ENCODE results near the gene ADGRF3.
A peak's percentile ranks its signal among the peaks of the same experiment; 100 is the strongest.

The ADGRF3 gene

GRCh38 chr2:26347286-26347865 is 787 bp upstream of the ADGRF3 start:
- Histone ChIP-seq H3K9me3 (replicated peaks in 1 of 2; ENCODE audit: control insufficient read depth in 2 of 2, insufficient read depth in 1 of 2, low read depth in 1 of 2, low read length in 2 of 2) (no peaks in the 10 kb centered on the region), H2BK15ac (ENCODE audit: low read length) (no peak overlapping the region), H2AK5ac (ENCODE audit: low read depth, low read length) (no peak overlapping the region)

GRCh38 chr2:26345545-26346453 is 790 bp downstream of the ADGRF3 start, which contains the start of gene SELENOI:
TSS of gene SELENOI (plus strand) at chr2:26346143. CDS start at chr2:26346233, 90 bp downstream.
- peak; percentile 99 for DNase-seq (ENCODE audit: low spot score)
- peak within 1 kb of the TSS; percentile 97 for H3K23ac ChIP-seq (ENCODE audit: low read depth, low read length, poor library complexity)
- peak within 1 kb of the TSS; percentile 82 for H2BK15ac ChIP-seq (ENCODE audit: low read length)
- H2AFZ ChIP-seq (ENCODE audit: low read length) = peak within 1 kb of the TSS; percentile 91
- peak within 1 kb of the TSS; percentile 82 to 96 for H3K4me3 ChIP-seq (ENCODE audit: low read length in 2 of 2)
- H3K27me3 ChIP-seq (ENCODE audit: control insufficient read depth in 3 of 3, insufficient read depth in 3 of 3, low read depth in 1 of 3, low read length in 3 of 3) = no peaks in the 10 kb centered on the region
- WGBS, 2 donors (ENCODE audit: extremely low coverage in 2 of 2, insufficient read length in 2 of 2, insufficient replicate concordance in 1 of 2) = no CpG with 5 or more reads among the region's 80 CpGs
- no peaks in the 10 kb centered on the region for H3K9me3 ChIP-seq (replicated peaks in 1 of 2; ENCODE audit: control insufficient read depth in 2 of 2, insufficient read depth in 1 of 2, low read depth in 1 of 2, low read length in 2 of 2)
- peak within 1 kb of the TSS; percentile 98 for H3K9ac ChIP-seq (ENCODE audit: low read depth, low read length, poor library complexity)
- peak within 1 kb of the TSS; percentile 89 for H2AK5ac ChIP-seq (ENCODE audit: low read depth, low read length)
- peak within 1 kb of the TSS; percentile 98 for H3K18ac ChIP-seq (ENCODE audit: low read length)
- H3K27ac ChIP-seq (replicated peaks; ENCODE audit: low read length) = peak within 1 kb of the TSS; percentile 92
- no peak within 1 kb of the TSS for H2BK120ac ChIP-seq (ENCODE audit: low read depth, low read length)
- H3K4me1 ChIP-seq (ENCODE audit: control insufficient read depth in 2 of 2, insufficient read depth in 1 of 2, low read depth in 1 of 2, low read length in 2 of 2) = peaks cover 5 to 14% of the 10 kb centered on the region in 2 donors
- H2BK12ac ChIP-seq (ENCODE audit: low read length) = no peak within 1 kb of the TSS
- H2BK5ac ChIP-seq (ENCODE audit: low read length) = peak within 1 kb of the TSS; percentile 94
- peak within 1 kb of the TSS; percentile 97 for H3K14ac ChIP-seq (ENCODE audit: low read length)
- H3K4ac ChIP-seq (ENCODE audit: low read length) = peak within 1 kb of the TSS; percentile 29
- peak within 1 kb of the TSS; percentile 75 for H3K4me2 ChIP-seq (ENCODE audit: insufficient read depth, low read length, poor library complexity, severe bottlenecking)
- no peak within 1 kb of the TSS for H4K91ac ChIP-seq (ENCODE audit: low read depth, low read length, poor library complexity)
- H3K36me3 ChIP-seq (replicated peaks in 1 of 2; ENCODE audit: control insufficient read depth in 2 of 2, insufficient read depth in 2 of 2, low read length in 2 of 2) = peaks cover 0 to 6% of the 10 kb centered on the region in 2 donors
- H3K79me1 ChIP-seq (ENCODE audit: low read depth, low read length) = peaks cover 3% of the 10 kb centered on the region
- H4K8ac ChIP-seq (ENCODE audit: low read depth, low read length) = no peak within 1 kb of the TSS

More at GRCh38 chr2:26347286-26347865, 787 bp upstream of the ADGRF3 start:
- no peak for DNase-seq (ENCODE audit: low spot score)
- no peak overlapping the region for H4K8ac ChIP-seq (ENCODE audit: low read depth, low read length)
- no peak overlapping the region for H3K4ac ChIP-seq (ENCODE audit: low read length)
- H3K27ac ChIP-seq (replicated peaks; ENCODE audit: low read length) = no peak overlapping the region
- no CpG with 5 or more reads among the region's 5 CpGs for WGBS, 2 donors (ENCODE audit: extremely low coverage in 2 of 2, insufficient read length in 2 of 2, insufficient replicate concordance in 1 of 2)
- H3K9ac ChIP-seq (ENCODE audit: low read depth, low read length, poor library complexity) = no peak overlapping the region
- H3K36me3 ChIP-seq (replicated peaks in 1 of 2; ENCODE audit: control insufficient read depth in 2 of 2, insufficient read depth in 2 of 2, low read length in 2 of 2) = peaks cover 0 to 20% of the 10 kb centered on the region in 2 donors
- no peak overlapping the region for H3K23ac ChIP-seq (ENCODE audit: low read depth, low read length, poor library complexity)
- peak overlapping the region; percentile 65 for H3K4me2 ChIP-seq (ENCODE audit: insufficient read depth, low read length, poor library complexity, severe bottlenecking)
- H3K4me3 ChIP-seq (ENCODE audit: low read length in 2 of 2) = peak overlapping the region; percentile 82 to 96
- no peak overlapping the region for H2BK120ac ChIP-seq (ENCODE audit: low read depth, low read length)
- H3K27me3 ChIP-seq (ENCODE audit: control insufficient read depth in 3 of 3, insufficient read depth in 3 of 3, low read depth in 1 of 3, low read length in 3 of 3) = no peaks in the 10 kb centered on the region
- H2BK12ac ChIP-seq (ENCODE audit: low read length) = no peak overlapping the region
- H2AFZ ChIP-seq (ENCODE audit: low read length) = no peak overlapping the region
- H2BK5ac ChIP-seq (ENCODE audit: low read length) = no peak overlapping the region
- no peak overlapping the region for H3K18ac ChIP-seq (ENCODE audit: low read length)
- peaks cover 3 to 14% of the 10 kb centered on the region in 2 donors for H3K4me1 ChIP-seq (ENCODE audit: control insufficient read depth in 2 of 2, insufficient read depth in 1 of 2, low read depth in 1 of 2, low read length in 2 of 2)
- H4K91ac ChIP-seq (ENCODE audit: low read depth, low read length, poor library complexity) = no peak overlapping the region
- H3K79me1 ChIP-seq (ENCODE audit: low read depth, low read length) = peaks cover 6% of the 10 kb centered on the region
- no peak overlapping the region for H3K14ac ChIP-seq (ENCODE audit: low read length)

- WGBS, 2 donors (ENCODE audit: extremely low coverage in 2 of 2, insufficient read length in 2 of 2, insufficient replicate concordance in 1 of 2) = no CpG with 5 or more reads among the region's 9 CpGs
- H2BK15ac ChIP-seq (ENCODE audit: low read length) = peak overlapping the region; percentile 82
These were observed 1.4 kb downstream of the ADGRF3 start for GRCh38 chr2:26345283-26345544.

More at GRCh38 chr2:26345283-26345544, 1.4 kb downstream of the ADGRF3 start:
- no peak overlapping the region for H2BK12ac ChIP-seq (ENCODE audit: low read length)
- peak overlapping the region; percentile 97 for H3K23ac ChIP-seq (ENCODE audit: low read depth, low read length, poor library complexity)
- peaks cover 3% of the 10 kb centered on the region for H3K79me1 ChIP-seq (ENCODE audit: low read depth, low read length)
- peak overlapping the region; percentile 98 for H3K9ac ChIP-seq (ENCODE audit: low read depth, low read length, poor library complexity)
- H3K14ac ChIP-seq (ENCODE audit: low read length) = peak overlapping the region; percentile 97
- peak overlapping the region; percentile 92 for H3K27ac ChIP-seq (replicated peaks; ENCODE audit: low read length)
- no peak overlapping the region for H4K8ac ChIP-seq (ENCODE audit: low read depth, low read length)
- H3K4me3 ChIP-seq (ENCODE audit: low read length in 2 of 2) = peak overlapping the region; percentile 82 to 94
- DNase-seq (ENCODE audit: low spot score) = no peak
- no peaks in the 10 kb centered on the region for H3K36me3 ChIP-seq (replicated peaks in 1 of 2; ENCODE audit: control insufficient read depth in 2 of 2, insufficient read depth in 2 of 2, low read length in 2 of 2)
- H2AK5ac ChIP-seq (ENCODE audit: low read depth, low read length) = peak overlapping the region; percentile 89
- H3K18ac ChIP-seq (ENCODE audit: low read length) = peak overlapping the region; percentile 98
- H2BK5ac ChIP-seq (ENCODE audit: low read length) = peak overlapping the region; percentile 75
- H2BK120ac ChIP-seq (ENCODE audit: low read depth, low read length) = no peak overlapping the region
- H3K4me2 ChIP-seq (ENCODE audit: insufficient read depth, low read length, poor library complexity, severe bottlenecking) = peak overlapping the region; percentile 75
- H3K27me3 ChIP-seq (ENCODE audit: control insufficient read depth in 3 of 3, insufficient read depth in 3 of 3, low read depth in 1 of 3, low read length in 3 of 3) = no peaks in the 10 kb centered on the region
- H3K4ac ChIP-seq (ENCODE audit: low read length) = peak overlapping the region; percentile 6
- no peak overlapping the region for H4K91ac ChIP-seq (ENCODE audit: low read depth, low read length, poor library complexity)
- peak overlapping the region; percentile 88 for H2AFZ ChIP-seq (ENCODE audit: low read length)
- H3K4me1 ChIP-seq (ENCODE audit: control insufficient read depth in 2 of 2, insufficient read depth in 1 of 2, low read depth in 1 of 2, low read length in 2 of 2) = peaks cover 7 to 14% of the 10 kb centered on the region in 2 donors
- H3K9me3 ChIP-seq (replicated peaks in 1 of 2; ENCODE audit: control insufficient read depth in 2 of 2, insufficient read depth in 1 of 2, low read depth in 1 of 2, low read length in 2 of 2) = no peaks in the 10 kb centered on the region
